Measurements from ENCODE around the gene CBFA2T3.

The CBFA2T3 gene

GRCh38 chr16:88878356-88878755 is 98.7 kb downstream of the CBFA2T3 start:
- H2BK12ac ChIP-seq (ENCODE audit: low read length in 2 of 2), result no peak overlapping the region
- H2BK15ac ChIP-seq (ENCODE audit: low read depth, poor library complexity, severe bottlenecking), result no peak overlapping the region
- no peak overlapping the region for H2BK120ac ChIP-seq (ENCODE audit: low read depth, low read length)
- no peak overlapping the region for H2AK5ac ChIP-seq (ENCODE audit: low read length, severe bottlenecking)
- no peak overlapping the region for H3K9ac ChIP-seq (ENCODE audit: low read length)
- no peak overlapping the region for H3K14ac ChIP-seq (ENCODE audit: low read length in 2 of 2)
- no peak overlapping the region for H4K91ac ChIP-seq (ENCODE audit: low read length)
- no peak overlapping the region for H4K8ac ChIP-seq (ENCODE audit: low read length)
- H3K79me1 ChIP-seq (replicated peaks; ENCODE audit: low read length, poor library complexity, severe bottlenecking), result no peaks in the 10 kb centered on the region
- H3K4me3 ChIP-seq (ENCODE audit: insufficient read depth in 1 of 2, low read depth in 1 of 2, low read length in 2 of 2), result no peak overlapping the region
- no peak overlapping the region for H3K18ac ChIP-seq (ENCODE audit: low read depth in 1 of 2, low read length in 2 of 2)
- no peak overlapping the region for H2AFZ ChIP-seq (ENCODE audit: low read depth, low read length)
- 87% methylated on average over 20 of the region's 20 CpGs for WGBS
- DNase-seq, result no peak
- H3K9me3 ChIP-seq (ENCODE audit: control insufficient read depth, low read length), result no peaks in the 10 kb centered on the region
- H3K36me3 ChIP-seq (ENCODE audit: control insufficient read depth in 1 of 2, insufficient read depth in 2 of 2, low read depth in 1 of 2, low read length in 2 of 2), result no peaks in the 10 kb centered on the region
- H3K23ac ChIP-seq (ENCODE audit: low read length in 2 of 2), result no peak overlapping the region
- no peak overlapping the region for H2BK5ac ChIP-seq (ENCODE audit: low read depth, low read length, poor library complexity, severe bottlenecking)
- no peak overlapping the region for H3K27ac ChIP-seq (ENCODE audit: low read length, poor library complexity, severe bottlenecking)
- peaks cover 12% of the 10 kb centered on the region for H3K4me1 ChIP-seq (ENCODE audit: control insufficient read depth, insufficient read depth, low read depth, low read length)
- H3K27me3 ChIP-seq (ENCODE audit: control insufficient read depth in 1 of 2, insufficient read depth in 1 of 2, low read length in 2 of 2), result peaks cover 23 to 59% of the 10 kb centered on the region in 2 experiments
- no peak overlapping the region for H3K4me2 ChIP-seq (ENCODE audit: low read length, poor library complexity, severe bottlenecking)
- H3K4ac ChIP-seq (ENCODE audit: low read depth in 1 of 2, low read length in 2 of 2), result no peak overlapping the region

DNA sequence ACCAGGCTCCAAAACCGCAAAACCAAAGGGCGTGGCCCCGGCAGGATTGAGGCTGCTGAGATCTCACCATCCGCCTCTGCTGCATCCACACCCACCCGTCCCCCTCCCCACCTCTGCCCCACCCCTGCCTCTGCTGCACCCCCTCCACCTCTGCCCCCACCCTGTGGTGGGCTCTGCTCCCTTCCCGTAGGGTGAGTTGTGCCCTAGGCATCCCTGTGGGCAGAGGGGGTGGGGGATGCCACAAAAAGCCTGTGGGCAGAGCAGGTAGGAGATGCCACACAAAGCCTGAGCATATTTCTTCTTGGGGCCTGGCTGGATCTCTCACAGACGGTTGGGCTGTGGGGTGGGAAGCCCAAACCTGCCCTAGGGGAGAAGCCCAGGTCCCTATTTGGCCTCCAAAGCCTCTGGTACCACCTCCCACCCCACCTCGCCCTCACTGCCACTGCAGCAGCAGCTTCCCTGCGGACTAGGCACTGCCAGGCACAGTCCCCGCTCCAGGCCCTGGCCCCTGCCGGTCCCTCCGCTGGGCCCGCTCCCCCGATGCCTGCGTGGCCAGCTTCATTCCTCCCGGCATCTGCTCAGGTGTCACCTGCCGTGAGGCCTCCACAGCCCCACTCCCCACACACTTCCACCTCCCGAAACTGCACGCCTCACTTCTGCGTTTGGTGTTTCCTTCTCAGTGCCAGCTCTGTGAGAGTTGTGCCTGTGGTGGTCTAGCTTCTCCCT is 99.3 kb downstream of the CBFA2T3 start:
- Histone ChIP-seq H3K79me1 (replicated peaks; ENCODE audit: low read length, poor library complexity, severe bottlenecking) (no peaks in the 10 kb centered on the region), H3K27me3 (ENCODE audit: control insufficient read depth in 1 of 2, insufficient read depth in 1 of 2, low read length in 2 of 2) (peaks cover 27 to 65% of the 10 kb centered on the region in 2 experiments), H2AK5ac (ENCODE audit: low read length, severe bottlenecking) (no peak overlapping the region), H2BK5ac (ENCODE audit: low read depth, low read length, poor library complexity, severe bottlenecking) (no peak overlapping the region), H3K4me3 (ENCODE audit: insufficient read depth in 1 of 2, low read depth in 1 of 2, low read length in 2 of 2) (no peak overlapping the region), H3K36me3 (ENCODE audit: control insufficient read depth in 1 of 2, insufficient read depth in 2 of 2, low read depth in 1 of 2, low read length in 2 of 2) (no peaks in the 10 kb centered on the region), H2BK120ac (ENCODE audit: low read depth, low read length) (no peak overlapping the region), H2BK12ac (ENCODE audit: low read length in 2 of 2) (no peak overlapping the region), H2BK15ac (ENCODE audit: low read depth, poor library complexity, severe bottlenecking) (no peak overlapping the region), H3K14ac (ENCODE audit: low read length in 2 of 2) (no peak overlapping the region), H3K27ac (ENCODE audit: low read length, poor library complexity, severe bottlenecking) (no peak overlapping the region), H3K4me1 (ENCODE audit: control insufficient read depth, insufficient read depth, low read depth, low read length) (peaks cover 12% of the 10 kb centered on the region), H3K9me3 (ENCODE audit: control insufficient read depth, low read length) (no peaks in the 10 kb centered on the region), H3K4me2 (ENCODE audit: low read length, poor library complexity, severe bottlenecking) (no peak overlapping the region), H4K8ac (ENCODE audit: low read length) (no peak overlapping the region), H2AFZ (ENCODE audit: low read depth, low read length) (no peak overlapping the region), H4K91ac (ENCODE audit: low read length) (no peak overlapping the region), H3K18ac (ENCODE audit: low read depth in 1 of 2, low read length in 2 of 2) (no peak overlapping the region), H3K9ac (ENCODE audit: low read length) (no peak overlapping the region), H3K4ac (ENCODE audit: low read depth in 1 of 2, low read length in 2 of 2) (no peak overlapping the region), H3K23ac (ENCODE audit: low read length in 2 of 2) (no peak overlapping the region)
- DNase-seq, result no peak
- WGBS, result 84% methylated on average over 20 of the region's 20 CpGs

- no peak overlapping the region for H3K23ac ChIP-seq (ENCODE audit: low read length in 2 of 2)
- H3K9ac ChIP-seq (ENCODE audit: low read length), result no peak overlapping the region
- no peak overlapping the region for H2BK12ac ChIP-seq (ENCODE audit: low read length in 2 of 2)
- no peaks in the 10 kb centered on the region for H3K9me3 ChIP-seq (ENCODE audit: control insufficient read depth, low read length)
- no peak overlapping the region for H2BK15ac ChIP-seq (ENCODE audit: low read depth, poor library complexity, severe bottlenecking)
- no peak overlapping the region for H3K4me3 ChIP-seq (ENCODE audit: insufficient read depth in 1 of 2, low read depth in 1 of 2, low read length in 2 of 2)
- H3K27ac ChIP-seq (ENCODE audit: low read length, poor library complexity, severe bottlenecking), result no peak overlapping the region
- H4K91ac ChIP-seq (ENCODE audit: low read length), result no peak overlapping the region
- peaks cover 9% of the 10 kb centered on the region for H3K4me1 ChIP-seq (ENCODE audit: control insufficient read depth, insufficient read depth, low read depth, low read length)
- no peak overlapping the region for H3K14ac ChIP-seq (ENCODE audit: low read length in 2 of 2)
- no peak overlapping the region for H3K4me2 ChIP-seq (ENCODE audit: low read length, poor library complexity, severe bottlenecking)
- H3K18ac ChIP-seq (ENCODE audit: low read depth in 1 of 2, low read length in 2 of 2), result no peak overlapping the region
- H3K27me3 ChIP-seq (ENCODE audit: control insufficient read depth in 1 of 2, insufficient read depth in 1 of 2, low read length in 2 of 2), result peaks cover 27 to 69% of the 10 kb centered on the region in 2 experiments
- no peak overlapping the region for H2AK5ac ChIP-seq (ENCODE audit: low read length, severe bottlenecking)
- WGBS, result 84% methylated on average over 30 of the region's 33 CpGs
- H2BK5ac ChIP-seq (ENCODE audit: low read depth, low read length, poor library complexity, severe bottlenecking), result no peak overlapping the region
- H2AFZ ChIP-seq (ENCODE audit: low read depth, low read length), result no peak overlapping the region
- H4K8ac ChIP-seq (ENCODE audit: low read length), result no peak overlapping the region
- no peaks in the 10 kb centered on the region for H3K79me1 ChIP-seq (replicated peaks; ENCODE audit: low read length, poor library complexity, severe bottlenecking)
- DNase-seq, result no peak
- no peak overlapping the region for H2BK120ac ChIP-seq (ENCODE audit: low read depth, low read length)
- no peak overlapping the region for H3K4ac ChIP-seq (ENCODE audit: low read depth in 1 of 2, low read length in 2 of 2)
- no peaks in the 10 kb centered on the region for H3K36me3 ChIP-seq (ENCODE audit: control insufficient read depth in 1 of 2, insufficient read depth in 2 of 2, low read depth in 1 of 2, low read length in 2 of 2)
These were observed 100.0 kb downstream of the CBFA2T3 start for GRCh38 chr16:88876942-88877526.

DNA sequence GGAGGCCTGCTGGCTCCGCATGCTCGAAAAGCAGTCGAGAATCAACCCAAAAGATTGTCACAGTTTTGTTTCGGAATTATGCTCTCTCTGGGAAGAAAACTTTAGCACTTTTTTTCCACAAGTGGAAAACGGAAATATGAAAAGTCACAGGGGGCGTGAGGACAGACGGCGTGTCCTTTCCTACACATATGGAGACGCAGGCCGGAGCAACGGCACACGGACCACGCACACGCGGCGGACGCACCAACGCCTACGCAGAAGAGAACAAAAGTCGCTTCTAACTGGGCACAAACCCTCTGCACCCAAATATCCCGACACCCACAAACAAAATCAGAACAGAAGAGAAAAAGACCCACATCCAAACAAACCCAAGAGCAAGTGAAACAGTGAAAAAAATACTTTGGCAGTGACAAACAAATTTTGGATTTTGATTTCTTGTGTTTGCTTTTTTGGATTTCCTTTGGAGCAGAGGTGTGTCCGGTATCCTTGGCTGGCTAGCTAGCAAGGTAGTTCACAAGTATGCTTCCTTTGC is 101.2 kb downstream of the CBFA2T3 start:
- Histone ChIP-seq H2AK5ac (ENCODE audit: low read length, severe bottlenecking) (no peak overlapping the region), H2BK5ac (ENCODE audit: low read depth, low read length, poor library complexity, severe bottlenecking) (no peak overlapping the region), H3K4me3 (ENCODE audit: insufficient read depth in 1 of 2, low read depth in 1 of 2, low read length in 2 of 2) (no peak overlapping the region), H3K9me3 (ENCODE audit: control insufficient read depth, low read length) (no peaks in the 10 kb centered on the region), H3K14ac (ENCODE audit: low read length in 2 of 2) (no peak overlapping the region), H3K18ac (ENCODE audit: low read depth in 1 of 2, low read length in 2 of 2) (no peak overlapping the region), H2AFZ (ENCODE audit: low read depth, low read length) (no peak overlapping the region), H3K79me1 (replicated peaks; ENCODE audit: low read length, poor library complexity, severe bottlenecking) (no peaks in the 10 kb centered on the region), H3K4me1 (ENCODE audit: control insufficient read depth, insufficient read depth, low read depth, low read length) (peaks cover 9% of the 10 kb centered on the region), H3K23ac (ENCODE audit: low read length in 2 of 2) (no peak overlapping the region), H3K9ac (ENCODE audit: low read length) (no peak overlapping the region), H2BK120ac (ENCODE audit: low read depth, low read length) (no peak overlapping the region), H4K91ac (ENCODE audit: low read length) (no peak overlapping the region), H3K27ac (ENCODE audit: low read length, poor library complexity, severe bottlenecking) (no peak overlapping the region), H2BK15ac (ENCODE audit: low read depth, poor library complexity, severe bottlenecking) (no peak overlapping the region), H3K4ac (ENCODE audit: low read depth in 1 of 2, low read length in 2 of 2) (no peak overlapping the region), H3K36me3 (ENCODE audit: control insufficient read depth in 1 of 2, insufficient read depth in 2 of 2, low read depth in 1 of 2, low read length in 2 of 2) (no peaks in the 10 kb centered on the region), H3K4me2 (ENCODE audit: low read length, poor library complexity, severe bottlenecking) (no peak overlapping the region), H2BK12ac (ENCODE audit: low read length in 2 of 2) (no peak overlapping the region), H4K8ac (ENCODE audit: low read length) (no peak overlapping the region), H3K27me3 (ENCODE audit: control insufficient read depth in 1 of 2, insufficient read depth in 1 of 2, low read length in 2 of 2) (peaks cover 30 to 74% of the 10 kb centered on the region in 2 experiments)
- DNase-seq, result no peak
- WGBS, result 97% methylated on average over 21 of the region's 22 CpGs

All from mesenchymal stem cell (in vitro differentiated cells and primary cell).